OCI-LY1 (cell line): ENCODE results near the gene CNNM3.

Source experiments
- EZH2 ChIP-seq: fragments of 200-600 bp; sonication (generic), shearing (Covaris generic); IDR thresholded peaks from 2 replicates; pipeline ENCODE4 v1.8.0; 2017; ENCODE audit warnings: borderline replicate concordance, mixed run types, mild to moderate bottlenecking, antibody characterized with exemption, low read length, moderate library complexity, mixed read lengths
- TF ChIP-seq, protein P1 (sequence below): fragments of 200-600 bp; sonication (generic), shearing (Covaris generic); IDR thresholded peaks from 2 replicates; pipeline ENCODE4 v1.5.1; 2017; ENCODE audit warnings: mild to moderate bottlenecking, antibody characterized with exemption, low read length, moderate library complexity, mixed read lengths

DNA sequence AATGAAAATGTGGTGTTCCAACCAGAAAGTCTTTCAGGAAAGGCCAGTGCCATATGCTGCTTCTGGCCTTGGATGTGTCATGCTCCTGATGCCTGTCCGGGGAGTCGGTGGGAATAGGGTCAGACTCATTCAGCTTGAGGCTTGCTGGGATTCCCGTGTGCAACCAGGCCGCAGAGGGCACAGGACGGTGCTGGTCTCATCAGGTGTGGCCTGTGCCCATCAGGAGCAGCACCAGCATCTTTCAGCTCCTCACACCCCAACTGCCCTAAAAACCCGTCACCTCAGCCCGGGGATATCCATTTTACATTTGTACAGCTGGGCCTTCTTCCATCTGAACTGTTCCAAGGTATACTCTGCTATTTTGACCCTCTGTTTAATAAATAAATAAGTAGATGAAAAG is 13.3 kb upstream of the CNNM3 start:
- TF ChIP-seq, protein P1, sequence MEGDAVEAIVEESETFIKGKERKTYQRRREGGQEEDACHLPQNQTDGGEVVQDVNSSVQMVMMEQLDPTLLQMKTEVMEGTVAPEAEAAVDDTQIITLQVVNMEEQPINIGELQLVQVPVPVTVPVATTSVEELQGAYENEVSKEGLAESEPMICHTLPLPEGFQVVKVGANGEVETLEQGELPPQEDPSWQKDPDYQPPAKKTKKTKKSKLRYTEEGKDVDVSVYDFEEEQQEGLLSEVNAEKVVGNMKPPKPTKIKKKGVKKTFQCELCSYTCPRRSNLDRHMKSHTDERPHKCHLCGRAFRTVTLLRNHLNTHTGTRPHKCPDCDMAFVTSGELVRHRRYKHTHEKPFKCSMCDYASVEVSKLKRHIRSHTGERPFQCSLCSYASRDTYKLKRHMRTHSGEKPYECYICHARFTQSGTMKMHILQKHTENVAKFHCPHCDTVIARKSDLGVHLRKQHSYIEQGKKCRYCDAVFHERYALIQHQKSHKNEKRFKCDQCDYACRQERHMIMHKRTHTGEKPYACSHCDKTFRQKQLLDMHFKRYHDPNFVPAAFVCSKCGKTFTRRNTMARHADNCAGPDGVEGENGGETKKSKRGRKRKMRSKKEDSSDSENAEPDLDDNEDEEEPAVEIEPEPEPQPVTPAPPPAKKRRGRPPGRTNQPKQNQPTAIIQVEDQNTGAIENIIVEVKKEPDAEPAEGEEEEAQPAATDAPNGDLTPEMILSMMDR: no peak
- no peak for TF ChIP-seq EZH2
